Thoracic aorta (tissue), 2 donors: Measurements from ENCODE around the gene INPP5D. TPM values are rescaled to one million over a fixed set of nuclear protein-coding genes. Genes with fewer than 3 reads are reported as not detected.

Source experiments
- ATAC-seq: fragments of 150-250 bp; one replicate; pipeline ENCODE4 v1.8.0; 2017; ENCODE audit warnings: low read depth; ENCODE audit not compliant: insufficient number of reproducible peaks, low FRiP score
- DNase-seq: peaks from one replicate; pipeline ENCODE4 v3.0.0-alpha.2; 2020; ENCODE audit warnings: low spot score
- H3K27ac ChIP-seq, 2 donors: fragments of 200-600 bp; sonication (generic); 1 replicate in 1 of 2; 2 replicates in 1 of 2; pipeline ENCODE4 v1.5.1; 2016; ENCODE audit warnings: mild to moderate bottlenecking in 2 of 2, moderate library complexity in 2 of 2
- H3K27me3 ChIP-seq: fragments of 200-600 bp; sonication (generic); replicated peaks from 2 replicates; pipeline ENCODE4 v1.6.0; 2016; ENCODE audit warnings: mild to moderate bottlenecking; ENCODE audit not compliant: insufficient read depth
- H3K36me3 ChIP-seq: fragments of 200-600 bp; sonication (generic); one replicate; pipeline ENCODE4 v1.5.1; 2016
- H3K4me1 ChIP-seq, 2 donors: fragments of 200-600 bp; sonication (generic); 1 replicate in 1 of 2; 2 replicates in 1 of 2; pipeline versions ENCODE4 v1.5.1 to v1.6.0; 2016; ENCODE audit warnings: low read depth in 2 of 2, mild to moderate bottlenecking in 1 of 2; ENCODE audit not compliant: control insufficient read depth in 1 of 2
- H3K4me3 ChIP-seq: fragments of 200-600 bp; sonication (generic); 2 replicates; pipeline ENCODE4 v1.5.1; 2016; ENCODE audit warnings: mild to moderate bottlenecking
- H3K9me3 ChIP-seq: fragments of 200-600 bp; sonication (generic); 2 replicates; pipeline ENCODE4 v1.5.1; 2016
- CTCF ChIP-seq: fragments of 200-600 bp; sonication (generic); IDR thresholded peaks from one replicate; pipeline ENCODE4 v1.5.1; 2019; ENCODE audit warnings: antibody characterized with exemption
- total RNA-seq, 2 donors: library from RNA; depleted of rRNA; stranded (reverse); fragments of >200 nt; gene quantifications; one replicate each; pipeline versions ENCODE4 v1.1.0 to v1.2.3, GENCODE V29; 2016

INPP5D gene
- total RNA-seq, 2 donors from 2014 or later: 24.2 to 49.7 TPM

- no peaks in the 10 kb centered on the region for H3K36me3 ChIP-seq
- no peak overlapping the region for H3K27ac ChIP-seq
- H3K4me3 ChIP-seq: no peak overlapping the region
- DNase-seq (no peak), ATAC-seq (no peak)
- no peaks in the 10 kb centered on the region for H3K27me3 ChIP-seq
- peaks cover 3% of the 10 kb centered on the region for H3K9me3 ChIP-seq
- no peak for TF ChIP-seq CTCF
- no peaks in the 10 kb centered on the region for H3K4me1 ChIP-seq
Measured at GRCh38 chr2:233202531-233202944, 142.4 kb downstream of the INPP5D start.

- Histone ChIP-seq H3K27me3 (no peaks in the 10 kb centered on the region), H3K4me1 (no peaks in the 10 kb centered on the region), H3K4me3 (no peak overlapping the region), H3K27ac (no peak overlapping the region), H3K36me3 (no peaks in the 10 kb centered on the region), H3K9me3 (peaks cover 3% of the 10 kb centered on the region)
- TF ChIP-seq CTCF: no peak
- DNase-seq: no peak
- ATAC-seq: no peak
Measured at GRCh38 chr2:233203060-233203459, 142.9 kb downstream of the INPP5D start.

GRCh38 chr2:233204286-233204936 is 144.3 kb downstream of the INPP5D start:
- Histone ChIP-seq H3K36me3 (no peaks in the 10 kb centered on the region), H3K4me3 (no peak overlapping the region), H3K27ac (no peak overlapping the region), H3K27me3 (no peaks in the 10 kb centered on the region), H3K4me1 (peaks cover 0 to under 1% of the 10 kb centered on the region in 2 donors), H3K9me3 (peaks cover 3% of the 10 kb centered on the region)
- no peak for TF ChIP-seq CTCF
- ATAC-seq (no peak), DNase-seq (no peak)

GRCh38 chr2:233208382-233209116 is 148.4 kb downstream of the INPP5D start:
- H3K27me3 ChIP-seq: no peaks in the 10 kb centered on the region
- H3K4me1 ChIP-seq: peaks cover 9 to 25% of the 10 kb centered on the region in 2 donors
- DNase-seq: no peak
- H3K4me3 ChIP-seq: no peak overlapping the region
- TF ChIP-seq CTCF: no peak
- no peaks in the 10 kb centered on the region for H3K36me3 ChIP-seq
- no peaks in the 10 kb centered on the region for H3K9me3 ChIP-seq
- no peak for ATAC-seq
- no peak overlapping the region for H3K27ac ChIP-seq

GRCh38 chr2:233209117-233209532 is 149.0 kb downstream of the INPP5D start:
- H3K27me3 ChIP-seq: no peaks in the 10 kb centered on the region
- H3K4me1 ChIP-seq: peaks cover 9 to 25% of the 10 kb centered on the region in 2 donors
- no peak overlapping the region for H3K27ac ChIP-seq
- TF ChIP-seq CTCF: no peak
- H3K9me3 ChIP-seq: no peaks in the 10 kb centered on the region
- DNase-seq: no peak
- no peak for ATAC-seq
- H3K36me3 ChIP-seq: no peaks in the 10 kb centered on the region
- H3K4me3 ChIP-seq: no peak overlapping the region
